Measurements from ENCODE around the gene PRRT1B.

PRRT1B gene

GRCh38 chr9:131595696-131596429, 50.5 kb downstream of the PRRT1B start:
- no peak overlapping the region for H3K27ac ChIP-seq
- no peak for TF ChIP-seq CTCF (conservative IDR thresholded peaks at IDR 0.05)

GRCh38 chr9:131596430-131596743, 51.1 kb downstream of the PRRT1B start:
- no peak overlapping the region for H3K27ac ChIP-seq
- TF ChIP-seq CTCF (conservative IDR thresholded peaks at IDR 0.05) = no peak

GRCh38 chr9:131597246-131597645, 51.9 kb downstream of the PRRT1B start:
- no peak for TF ChIP-seq CTCF (conservative IDR thresholded peaks at IDR 0.05)
- H3K27ac ChIP-seq = no peak overlapping the region

GRCh38 chr9:131598121-131598520, 52.8 kb downstream of the PRRT1B start:
- TF ChIP-seq CTCF (conservative IDR thresholded peaks at IDR 0.05) = no peak
- no peak overlapping the region for H3K27ac ChIP-seq

GRCh38 chr9:131601683-131602181, 56.4 kb downstream of the PRRT1B start:
- H3K27ac ChIP-seq = no peak overlapping the region
- no peak for TF ChIP-seq CTCF (conservative IDR thresholded peaks at IDR 0.05)

- H3K27ac ChIP-seq = no peak overlapping the region
- no peak for TF ChIP-seq CTCF (conservative IDR thresholded peaks at IDR 0.05)
Observed at GRCh38 chr9:131603199-131603598, 57.9 kb downstream of the PRRT1B start.

GRCh38 chr9:131603711-131604439, 58.6 kb downstream of the PRRT1B start:
- H3K27ac ChIP-seq = no peak overlapping the region
- no peak for TF ChIP-seq CTCF (conservative IDR thresholded peaks at IDR 0.05)
